DOHH2 (cell line): ENCODE measurements around the gene KCNN3.

Source experiments
- EZH2phosphoT487 ChIP-seq: fragments of 200-600 bp; sonication (generic); IDR thresholded peaks from 2 replicates; pipeline ENCODE4 v1.6.1; 2017; ENCODE audit warnings: borderline replicate concordance, mild to moderate bottlenecking, antibody characterized with exemption, low read length, moderate library complexity, mixed read lengths
- TF ChIP-seq, protein P1 (sequence below): fragments of 200-600 bp; sonication (generic); IDR thresholded peaks from one replicate; pipeline ENCODE4 v1.5.1; 2014; ENCODE audit warnings: antibody characterized with exemption, mild to moderate bottlenecking, low read depth, low read length; ENCODE audit not compliant: poor library complexity, severe bottlenecking

DNA sequence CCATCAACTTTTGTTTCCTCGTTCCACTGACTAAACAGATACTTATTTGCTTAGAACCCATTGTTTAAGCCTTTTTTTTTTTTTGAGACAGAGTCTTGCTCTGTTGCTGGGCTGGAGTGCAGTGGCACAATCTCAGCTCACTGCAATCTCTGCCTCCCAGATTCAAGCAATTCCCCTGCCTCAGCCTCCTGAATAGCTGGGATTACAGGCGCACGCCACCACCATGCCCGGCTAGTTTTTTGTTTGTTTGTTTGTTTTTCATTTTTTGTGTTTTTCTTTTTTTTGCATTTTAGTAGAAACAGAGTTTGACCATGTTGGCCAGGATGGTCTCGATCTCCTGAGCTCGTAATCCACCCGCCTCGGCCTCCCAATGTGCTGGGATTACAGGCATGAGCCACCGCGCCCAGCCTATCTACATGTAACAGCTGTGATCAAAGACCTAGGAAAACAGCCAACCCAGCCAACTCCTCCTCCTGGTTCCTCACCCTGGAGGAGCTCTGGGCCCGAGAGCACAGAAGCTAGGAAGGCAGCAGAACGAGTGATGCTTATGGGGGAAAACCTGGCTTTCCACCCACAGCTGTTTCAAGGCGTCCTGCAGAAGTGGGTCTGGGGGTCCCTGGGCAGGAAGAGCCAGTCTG is 32.9 kb downstream of the KCNN3 start:
- TF ChIP-seq, protein P1, sequence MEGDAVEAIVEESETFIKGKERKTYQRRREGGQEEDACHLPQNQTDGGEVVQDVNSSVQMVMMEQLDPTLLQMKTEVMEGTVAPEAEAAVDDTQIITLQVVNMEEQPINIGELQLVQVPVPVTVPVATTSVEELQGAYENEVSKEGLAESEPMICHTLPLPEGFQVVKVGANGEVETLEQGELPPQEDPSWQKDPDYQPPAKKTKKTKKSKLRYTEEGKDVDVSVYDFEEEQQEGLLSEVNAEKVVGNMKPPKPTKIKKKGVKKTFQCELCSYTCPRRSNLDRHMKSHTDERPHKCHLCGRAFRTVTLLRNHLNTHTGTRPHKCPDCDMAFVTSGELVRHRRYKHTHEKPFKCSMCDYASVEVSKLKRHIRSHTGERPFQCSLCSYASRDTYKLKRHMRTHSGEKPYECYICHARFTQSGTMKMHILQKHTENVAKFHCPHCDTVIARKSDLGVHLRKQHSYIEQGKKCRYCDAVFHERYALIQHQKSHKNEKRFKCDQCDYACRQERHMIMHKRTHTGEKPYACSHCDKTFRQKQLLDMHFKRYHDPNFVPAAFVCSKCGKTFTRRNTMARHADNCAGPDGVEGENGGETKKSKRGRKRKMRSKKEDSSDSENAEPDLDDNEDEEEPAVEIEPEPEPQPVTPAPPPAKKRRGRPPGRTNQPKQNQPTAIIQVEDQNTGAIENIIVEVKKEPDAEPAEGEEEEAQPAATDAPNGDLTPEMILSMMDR: no peak
- TF ChIP-seq EZH2phosphoT487: no peak
